Suprapubic skin (tissue), 4 donors: Measurements from ENCODE around the gene MRC2.
A peak's percentile ranks its signal among the peaks of the same experiment; 100 is the strongest.

ENCODE experiments used
- CTCF ChIP-seq, 2 donors: fragments of 200-600 bp in 1 of 2; fragments of 450-650 bp in 1 of 2; sonication (generic) in 1 of 2; IDR thresholded peaks; one replicate each; pipeline ENCODE4 v1.5.1; 2016 to 2019; ENCODE audit warnings: antibody characterized with exemption in 2 of 2, mild to moderate bottlenecking in 1 of 2, moderate library complexity in 1 of 2
- EP300 ChIP-seq: sonication (generic); formaldehyde crosslinking; IDR thresholded peaks from one replicate; pipeline ENCODE4 v1.6.1; 2017; ENCODE audit warnings: antibody characterized with exemption
- POLR2AphosphoS5 ChIP-seq, 3 donors: sonication (generic); formaldehyde crosslinking; IDR thresholded peaks; one replicate each; pipeline ENCODE4 v1.6.1; 2017; ENCODE audit warnings: antibody characterized with exemption in 3 of 3

- TF ChIP-seq CTCF (IDR thresholded peaks at IDR 0.05) (peak in 1 of 2 donors; percentile 16), EP300 (no peak), POLR2AphosphoS5 (IDR thresholded peaks at IDR 0.05) (no peak)
Observed at GRCh38 chr17:62720126-62720850, 92.8 kb downstream of the MRC2 start.
